GM12878 (cell line): Measurements from ENCODE around the gene WHRN. TPM values are rescaled to one million over a fixed set of nuclear protein-coding genes. Genes with fewer than 3 reads are reported as not detected.

ENCODE experiments used
- ASH2L ChIP-seq: fragments of 300-600, 200-600 bp; sonication (generic); IDR thresholded peaks from 2 replicates; pipeline ENCODE4 v1.6.1; 2017; ENCODE audit warnings: low read depth, mild to moderate bottlenecking, borderline replicate concordance
- CBX3 ChIP-seq: fragments of 200-600 bp; sonication (generic); IDR thresholded peaks from 2 replicates; pipeline ENCODE4 v1.6.1; 2016; ENCODE audit warnings: low read depth, borderline replicate concordance
- DPF2 ChIP-seq: fragments of 450-650 bp; IDR thresholded peaks from 2 replicates; pipeline ENCODE4 v1.6.1; 2017; ENCODE audit warnings: mild to moderate bottlenecking
- EED ChIP-seq: sonication (generic); IDR thresholded peaks from 2 replicates; pipeline ENCODE4 v1.6.1; 2016; ENCODE audit warnings: antibody characterized with exemption, low read depth
- EZH2 ChIP-seq: IDR thresholded peaks from 2 replicates; pipeline ENCODE4 v1.6.1; 2012; ENCODE audit warnings: low read depth, mild to moderate bottlenecking, control low read depth, inconsistent platforms, low read length, borderline replicate concordance; ENCODE audit not compliant: control insufficient read depth
- GABPA ChIP-seq: IDR thresholded peaks from 2 replicates; pipeline ENCODE4 v1.6.1; 2014; ENCODE audit warnings: antibody characterized with exemption, low read depth, mild to moderate bottlenecking, inconsistent platforms
- GATAD2B ChIP-seq: fragments of 450-650 bp; conservative IDR thresholded peaks from 2 replicates; pipeline ENCODE4 v1.6.1; 2017; ENCODE audit warnings: low read depth, mild to moderate bottlenecking, moderate library complexity
- HDGF ChIP-seq: fragments of 450-650 bp; IDR thresholded peaks from 2 replicates; pipeline ENCODE4 v1.6.1; 2016; ENCODE audit warnings: antibody characterized with exemption
- JUND ChIP-seq: IDR thresholded peaks from 2 replicates; pipeline ENCODE4 v1.6.1; 2012; ENCODE audit warnings: low read depth, mild to moderate bottlenecking, low read length, improper control_type of control experiment, moderate library complexity
- KAT2A ChIP-seq: conservative IDR thresholded peaks from 2 replicates; pipeline ENCODE4 v1.6.1; 2011; ENCODE audit warnings: low read depth, low read length; ENCODE audit not compliant: control insufficient read depth
- NR2F1 ChIP-seq: fragments of 450-650 bp; conservative IDR thresholded peaks from 2 replicates; pipeline ENCODE4 v1.6.1; 2017; ENCODE audit warnings: mild to moderate bottlenecking
- POLR2A ChIP-seq: IDR thresholded peaks from 2 replicates; pipeline ENCODE4 v1.6.1; 2011; ENCODE audit warnings: low read depth, mild to moderate bottlenecking, low read length
- POU2F2 ChIP-seq: IDR thresholded peaks from 3 replicates; pipeline ENCODE4 v1.6.1; 2011; ENCODE audit warnings: low read depth, mild to moderate bottlenecking, low read length, borderline replicate concordance
- RB1 ChIP-seq: fragments of 450-650 bp; formaldehyde crosslinking; IDR thresholded peaks from 2 replicates; pipeline ENCODE4 v1.6.1; 2017; ENCODE audit warnings: mild to moderate bottlenecking, borderline replicate concordance
- SIN3A ChIP-seq: IDR thresholded peaks from 2 replicates; pipeline ENCODE4 v1.6.1; 2012; ENCODE audit warnings: low read depth, low read length, improper control_type of control experiment
- USF1 ChIP-seq: IDR thresholded peaks from 2 replicates; pipeline ENCODE4 v1.6.1; 2011; ENCODE audit warnings: borderline replicate concordance, low read depth, mild to moderate bottlenecking, moderate library complexity, mixed read lengths, low read length; ENCODE audit not compliant: insufficient read depth; ENCODE audit errors: extremely low read length
- YBX1 ChIP-seq: fragments of 450-650 bp; IDR thresholded peaks from 2 replicates; pipeline ENCODE4 v1.6.1; 2016; ENCODE audit warnings: antibody characterized with exemption
- ZBED1 ChIP-seq: IDR thresholded peaks from 2 replicates; pipeline ENCODE4 v1.6.1; 2016; ENCODE audit warnings: borderline replicate concordance
- ZNF24 ChIP-seq: fragments of 450-650 bp; IDR thresholded peaks from 2 replicates; pipeline ENCODE4 v1.6.1; 2017; ENCODE audit warnings: antibody characterized with exemption, mild to moderate bottlenecking
- ZNF687 ChIP-seq: fragments of 450-650 bp; IDR thresholded peaks from 2 replicates; pipeline ENCODE4 v1.6.1; 2017; ENCODE audit warnings: mild to moderate bottlenecking, moderate library complexity
- polyA plus RNA-seq, 11 experiments: library from polyadenylated mRNA; depleted of rRNA in 4 of 11; unstranded in 6 of 11; stranded (reverse) in 5 of 11; fragments of >200 nt; fragmentation: Nextera tagmentation in 4 of 11; fragmentation: Illumina TruSeq in 1 of 11; extraction: Ambion mirVana in 4 of 11; extraction: Trizol in 1 of 11; gene quantifications; 1 replicate in 1 of 11; 2 replicates in 10 of 11; pipeline versions ENCODE4 v1.2.1 to v1.2.3, GENCODE V29; 2011 to 2016; ENCODE audit warnings: inconsistent platforms in 2 of 11, missing spikeins in 2 of 11, low read depth in 1 of 11
- total RNA-seq, 4 experiments: library from RNA; depleted of rRNA in 3 of 4; stranded (reverse); fragments of >200 nt in 3 of 4; fragmentation: Illumina TruSeq in 1 of 4; extraction: Trizol in 1 of 4; gene quantifications; 2 replicates each; pipeline versions ENCODE4 v1.2.1 to v1.2.3, GENCODE V29; 2013 to 2021
- TF ChIP-seq, protein P1 (sequence below): fragments of 450-650 bp; IDR thresholded peaks from 2 replicates; pipeline ENCODE4 v1.6.1; 2017; ENCODE audit warnings: mild to moderate bottlenecking, low read depth, inconsistent platforms; ENCODE audit not compliant: poor library complexity, severe bottlenecking
- TF ChIP-seq, protein P2 (sequence below): IDR thresholded peaks from 2 replicates; pipeline ENCODE4 v1.6.1; 2011; ENCODE audit warnings: low read depth, mild to moderate bottlenecking, low read length, moderate library complexity, borderline replicate concordance; ENCODE audit errors: extremely low read depth
- TF ChIP-seq, protein P3 (sequence below): IDR thresholded peaks from 2 replicates; pipeline ENCODE4 v1.6.1; 2012; ENCODE audit warnings: low read depth, low read length, improper control_type of control experiment

The WHRN gene
- total and polyA plus RNA-seq, 10 of the 15 experiments (the other 5 are each of a cell fraction or from before 2014, with no cell fraction given): 0.04 to 18.2 (median 0.68) TPM; not detected in 1

- TF ChIP-seq, protein P1, sequence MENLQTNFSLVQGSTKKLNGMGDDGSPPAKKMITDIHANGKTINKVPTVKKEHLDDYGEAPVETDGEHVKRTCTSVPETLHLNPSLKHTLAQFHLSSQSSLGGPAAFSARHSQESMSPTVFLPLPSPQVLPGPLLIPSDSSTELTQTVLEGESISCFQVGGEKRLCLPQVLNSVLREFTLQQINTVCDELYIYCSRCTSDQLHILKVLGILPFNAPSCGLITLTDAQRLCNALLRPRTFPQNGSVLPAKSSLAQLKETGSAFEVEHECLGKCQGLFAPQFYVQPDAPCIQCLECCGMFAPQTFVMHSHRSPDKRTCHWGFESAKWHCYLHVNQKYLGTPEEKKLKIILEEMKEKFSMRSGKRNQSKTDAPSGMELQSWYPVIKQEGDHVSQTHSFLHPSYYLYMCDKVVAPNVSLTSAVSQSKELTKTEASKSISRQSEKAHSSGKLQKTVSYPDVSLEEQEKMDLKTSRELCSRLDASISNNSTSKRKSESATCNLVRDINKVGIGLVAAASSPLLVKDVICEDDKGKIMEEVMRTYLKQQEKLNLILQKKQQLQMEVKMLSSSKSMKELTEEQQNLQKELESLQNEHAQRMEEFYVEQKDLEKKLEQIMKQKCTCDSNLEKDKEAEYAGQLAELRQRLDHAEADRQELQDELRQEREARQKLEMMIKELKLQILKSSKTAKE: no peak
- TF ChIP-seq ASH2L (no peak), KAT2A (no peak), POU2F2 (no peak), USF1 (no peak), EZH2 (no peak), CBX3 (no peak), JUND (no peak), GATAD2B (no peak), EED (no peak), SIN3A (no peak), DPF2 (no peak; the same call in 1 of the 2 replicates), NR2F1 (peak; percentile 41), RB1 (no peak), ZBED1 (no peak), ZNF687 (0 out of 2 replicates have a peak, but pooled peaks have one; percentile 36), YBX1 (no peak), HDGF (peak; percentile 85; the same call in 1 of the 2 replicates), POLR2A (peak; percentile 30), ZNF24 (peak; percentile 95), GABPA (no peak)
- TF ChIP-seq, protein P2, sequence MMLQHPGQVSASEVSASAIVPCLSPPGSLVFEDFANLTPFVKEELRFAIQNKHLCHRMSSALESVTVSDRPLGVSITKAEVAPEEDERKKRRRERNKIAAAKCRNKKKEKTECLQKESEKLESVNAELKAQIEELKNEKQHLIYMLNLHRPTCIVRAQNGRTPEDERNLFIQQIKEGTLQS: no peak
- TF ChIP-seq, protein P3, sequence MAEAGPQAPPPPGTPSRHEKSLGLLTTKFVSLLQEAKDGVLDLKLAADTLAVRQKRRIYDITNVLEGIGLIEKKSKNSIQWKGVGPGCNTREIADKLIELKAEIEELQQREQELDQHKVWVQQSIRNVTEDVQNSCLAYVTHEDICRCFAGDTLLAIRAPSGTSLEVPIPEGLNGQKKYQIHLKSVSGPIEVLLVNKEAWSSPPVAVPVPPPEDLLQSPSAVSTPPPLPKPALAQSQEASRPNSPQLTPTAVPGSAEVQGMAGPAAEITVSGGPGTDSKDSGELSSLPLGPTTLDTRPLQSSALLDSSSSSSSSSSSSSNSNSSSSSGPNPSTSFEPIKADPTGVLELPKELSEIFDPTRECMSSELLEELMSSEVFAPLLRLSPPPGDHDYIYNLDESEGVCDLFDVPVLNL: no peak
Observed at GRCh38 chr9:114389612-114390368, 115.5 kb downstream of the WHRN start (continued).
